ENCODE measurements around the gene SSNA1.

DNA sequence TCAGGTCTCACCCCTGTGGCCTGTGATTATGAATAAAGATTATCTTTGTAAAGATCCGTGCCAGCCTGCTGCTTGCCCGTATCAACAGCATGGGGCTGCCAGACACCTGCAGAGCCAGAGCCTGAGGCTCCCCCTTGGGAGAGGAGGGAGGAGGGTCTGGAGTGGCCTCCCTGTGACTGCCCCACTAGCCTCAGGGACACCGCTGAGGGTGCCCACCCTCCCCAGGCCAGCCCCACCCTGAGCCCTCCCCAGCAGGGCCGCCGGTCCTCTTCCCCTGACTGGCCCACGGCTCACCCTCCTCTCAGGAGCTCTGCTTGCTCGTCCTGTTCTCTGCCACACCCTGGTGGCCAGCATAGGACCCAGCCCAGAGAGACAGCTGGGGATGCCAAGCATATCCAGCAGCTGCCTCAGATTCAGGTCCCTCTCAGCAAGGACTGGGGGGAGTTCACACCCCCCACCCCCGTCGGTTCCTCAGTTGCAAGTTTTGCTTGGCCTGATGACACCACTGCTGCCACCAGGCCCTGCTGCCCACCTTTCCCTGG, 1.9 kb downstream of the SSNA1 start:
- TF ChIP-seq, protein P1, sequence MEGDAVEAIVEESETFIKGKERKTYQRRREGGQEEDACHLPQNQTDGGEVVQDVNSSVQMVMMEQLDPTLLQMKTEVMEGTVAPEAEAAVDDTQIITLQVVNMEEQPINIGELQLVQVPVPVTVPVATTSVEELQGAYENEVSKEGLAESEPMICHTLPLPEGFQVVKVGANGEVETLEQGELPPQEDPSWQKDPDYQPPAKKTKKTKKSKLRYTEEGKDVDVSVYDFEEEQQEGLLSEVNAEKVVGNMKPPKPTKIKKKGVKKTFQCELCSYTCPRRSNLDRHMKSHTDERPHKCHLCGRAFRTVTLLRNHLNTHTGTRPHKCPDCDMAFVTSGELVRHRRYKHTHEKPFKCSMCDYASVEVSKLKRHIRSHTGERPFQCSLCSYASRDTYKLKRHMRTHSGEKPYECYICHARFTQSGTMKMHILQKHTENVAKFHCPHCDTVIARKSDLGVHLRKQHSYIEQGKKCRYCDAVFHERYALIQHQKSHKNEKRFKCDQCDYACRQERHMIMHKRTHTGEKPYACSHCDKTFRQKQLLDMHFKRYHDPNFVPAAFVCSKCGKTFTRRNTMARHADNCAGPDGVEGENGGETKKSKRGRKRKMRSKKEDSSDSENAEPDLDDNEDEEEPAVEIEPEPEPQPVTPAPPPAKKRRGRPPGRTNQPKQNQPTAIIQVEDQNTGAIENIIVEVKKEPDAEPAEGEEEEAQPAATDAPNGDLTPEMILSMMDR (tag by site-specific recombination; IDR thresholded peaks at IDR 0.05) = peak; percentile 46; the same call in 1 of the 2 replicates
- no peak for TF ChIP-seq ZFP3 (tag by site-specific recombination; IDR thresholded peaks at IDR 0.05; ENCODE audit: low read depth)
- TF ChIP-seq ZNF621 (tag by site-specific recombination; IDR thresholded peaks at IDR 0.05) = no peak
- TF ChIP-seq ZNF707 (tag by site-specific recombination; IDR thresholded peaks at IDR 0.05) = no peak
- TF ChIP-seq ZNF274 (IDR thresholded peaks at IDR 0.05; ENCODE audit: low read length) = no peak
- TF ChIP-seq ZNF274 (tag by site-specific recombination; IDR thresholded peaks at IDR 0.05; ENCODE audit: borderline replicate concordance) = no peak
- TF ChIP-seq ZNF23 (tag by site-specific recombination; IDR thresholded peaks at IDR 0.05; ENCODE audit: borderline replicate concordance) = no peak
- TF ChIP-seq ZNF48 (tag by site-specific recombination; IDR thresholded peaks at IDR 0.05) = no peak

All from HEK293 (cell line).